GM12874 (cell line): Measurements from ENCODE around the gene TM7SF3.

Experiments
- TF ChIP-seq, protein P1 (sequence below): IDR thresholded peaks from 2 replicates; pipeline ENCODE4 v1.5.1; 2011; ENCODE audit warnings: low read depth, mild to moderate bottlenecking, control low read depth, low read length, moderate library complexity; ENCODE audit not compliant: insufficient read depth

Gene TM7SF3

DNA sequence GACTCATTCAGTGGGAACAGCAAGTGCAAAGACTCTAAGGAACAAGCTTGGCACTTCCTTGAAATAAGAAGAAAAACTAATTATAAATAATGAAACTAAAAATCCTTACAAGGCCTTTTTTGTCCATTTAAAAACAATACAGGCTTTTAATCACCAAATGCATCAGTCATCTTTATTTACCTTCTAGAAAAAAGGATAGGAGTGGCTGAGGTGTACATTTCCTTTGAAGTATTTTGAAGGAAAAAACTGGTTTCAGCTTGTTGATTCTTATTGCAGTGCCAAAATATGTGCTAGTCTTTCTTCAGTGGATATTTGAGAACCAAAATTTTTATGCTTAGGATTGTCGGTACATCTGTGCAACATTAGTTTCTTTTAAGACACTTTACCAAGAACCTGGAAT is 38.0 kb upstream of the TM7SF3 start:
- TF ChIP-seq, protein P1, sequence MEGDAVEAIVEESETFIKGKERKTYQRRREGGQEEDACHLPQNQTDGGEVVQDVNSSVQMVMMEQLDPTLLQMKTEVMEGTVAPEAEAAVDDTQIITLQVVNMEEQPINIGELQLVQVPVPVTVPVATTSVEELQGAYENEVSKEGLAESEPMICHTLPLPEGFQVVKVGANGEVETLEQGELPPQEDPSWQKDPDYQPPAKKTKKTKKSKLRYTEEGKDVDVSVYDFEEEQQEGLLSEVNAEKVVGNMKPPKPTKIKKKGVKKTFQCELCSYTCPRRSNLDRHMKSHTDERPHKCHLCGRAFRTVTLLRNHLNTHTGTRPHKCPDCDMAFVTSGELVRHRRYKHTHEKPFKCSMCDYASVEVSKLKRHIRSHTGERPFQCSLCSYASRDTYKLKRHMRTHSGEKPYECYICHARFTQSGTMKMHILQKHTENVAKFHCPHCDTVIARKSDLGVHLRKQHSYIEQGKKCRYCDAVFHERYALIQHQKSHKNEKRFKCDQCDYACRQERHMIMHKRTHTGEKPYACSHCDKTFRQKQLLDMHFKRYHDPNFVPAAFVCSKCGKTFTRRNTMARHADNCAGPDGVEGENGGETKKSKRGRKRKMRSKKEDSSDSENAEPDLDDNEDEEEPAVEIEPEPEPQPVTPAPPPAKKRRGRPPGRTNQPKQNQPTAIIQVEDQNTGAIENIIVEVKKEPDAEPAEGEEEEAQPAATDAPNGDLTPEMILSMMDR = no peak

DNA sequence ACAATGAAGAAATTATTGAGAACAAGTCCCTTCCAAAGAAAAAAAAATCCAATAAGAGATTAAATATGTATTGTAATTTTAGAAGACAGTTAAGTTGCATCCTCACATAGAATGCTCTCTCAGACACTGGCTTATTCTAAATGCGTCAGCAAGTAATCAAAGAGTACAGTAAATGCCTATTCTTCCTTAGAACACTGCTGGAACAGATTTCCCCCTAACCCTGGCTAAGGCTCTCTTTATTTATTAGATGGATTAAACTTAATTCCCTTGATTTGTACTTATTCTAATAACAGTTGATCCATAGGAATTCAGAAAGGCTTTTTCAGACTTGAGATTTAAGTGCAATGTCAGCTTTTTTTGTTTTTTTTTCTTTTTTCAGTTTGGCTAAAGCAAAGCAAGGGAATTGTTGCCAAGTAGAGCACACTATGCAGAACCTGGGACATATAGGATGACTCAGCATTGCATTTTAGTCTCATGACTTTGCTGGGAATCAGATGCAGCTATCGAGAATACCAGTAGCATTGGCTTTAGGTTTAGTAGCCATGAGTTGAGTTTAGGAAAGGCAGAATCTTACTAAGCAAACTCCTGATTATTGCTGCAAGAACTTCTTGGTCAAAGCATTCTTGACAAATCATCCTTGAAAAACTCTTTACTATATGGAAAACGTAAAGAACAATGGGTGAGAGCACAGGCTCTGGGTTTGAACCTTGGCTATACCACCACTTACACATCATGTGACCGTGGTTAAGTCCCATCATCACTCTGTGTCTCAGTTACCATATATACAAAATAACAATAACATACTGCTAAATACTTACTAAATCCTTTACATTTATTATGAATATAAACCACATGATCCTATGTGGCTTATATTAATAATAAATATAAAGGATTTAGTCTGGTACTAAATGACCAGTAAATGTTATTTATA is 34.9 kb upstream of the TM7SF3 start:
- TF ChIP-seq, protein P1 = no peak

DNA sequence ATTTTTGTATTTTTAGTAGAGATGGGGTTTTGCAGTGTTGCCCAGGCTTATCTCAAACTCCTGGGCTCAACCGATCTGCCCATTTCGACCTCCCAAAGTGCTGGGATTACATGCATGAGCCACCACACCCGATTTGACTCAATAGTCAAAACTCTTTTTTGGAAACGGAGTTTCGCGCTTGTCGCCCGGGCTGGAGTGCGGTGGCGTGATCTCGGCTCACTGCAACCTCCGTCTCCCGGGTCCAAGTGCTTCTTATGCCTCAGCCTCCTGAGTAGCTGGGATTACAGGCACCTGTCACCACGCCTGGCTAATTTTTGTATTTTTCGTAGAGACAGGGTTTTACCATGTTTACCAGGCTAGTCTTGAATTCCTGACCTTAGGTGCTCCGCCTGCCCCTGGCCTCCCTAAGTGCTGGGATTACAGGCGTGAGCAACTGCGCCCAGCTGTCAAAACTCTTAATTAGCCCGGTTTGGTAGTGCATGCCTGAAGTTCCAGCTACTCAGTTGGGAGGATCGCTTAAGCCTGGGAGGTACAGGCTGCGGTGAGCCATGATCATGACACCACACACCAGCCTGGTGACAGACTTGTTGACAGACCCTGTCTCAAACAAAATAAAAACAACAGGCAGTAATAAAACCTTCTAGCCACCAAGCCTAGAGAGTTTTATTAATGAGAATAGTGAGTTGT is 20.6 kb upstream of the TM7SF3 start:
- TF ChIP-seq, protein P1 = no peak

DNA sequence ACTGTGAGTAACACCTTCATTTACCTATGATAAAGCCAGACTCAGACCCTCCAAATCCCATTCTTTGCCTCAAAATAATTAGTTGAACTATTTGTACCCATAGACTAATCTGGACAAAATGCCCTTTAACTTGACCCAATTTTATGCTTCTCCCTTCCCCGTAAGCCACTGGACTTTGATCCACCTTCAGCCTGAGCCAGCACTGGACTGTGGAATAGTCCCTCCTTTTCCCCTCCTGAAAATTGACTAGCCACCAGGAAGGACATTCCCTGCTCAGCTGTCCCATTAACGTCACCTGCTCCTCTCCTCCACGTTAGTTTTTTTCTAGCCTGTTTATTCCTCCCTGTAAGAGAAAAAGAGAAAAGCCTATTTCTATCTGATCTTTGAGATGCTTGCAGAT is 18.5 kb upstream of the TM7SF3 start:
- TF ChIP-seq, protein P1 = no peak

DNA sequence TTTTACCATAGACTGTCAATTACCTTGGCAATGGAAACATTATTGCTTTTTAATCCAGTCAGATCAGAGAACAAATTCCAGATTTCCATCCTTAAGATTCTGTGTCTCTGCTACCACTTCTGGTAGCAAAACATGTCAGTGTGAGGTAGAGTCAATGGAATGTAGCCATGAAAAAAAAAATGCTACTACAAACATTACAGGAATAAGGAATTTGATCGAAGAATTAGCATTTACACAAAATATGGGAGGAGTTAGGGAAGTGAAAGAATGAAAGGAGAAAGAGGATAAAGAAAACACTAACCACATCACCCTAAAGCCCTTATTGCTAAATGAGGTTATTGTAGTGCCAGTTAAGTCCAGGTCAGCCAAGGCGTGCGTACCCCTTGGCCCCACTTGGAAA is 17.3 kb upstream of the TM7SF3 start:
- TF ChIP-seq, protein P1 = no peak

DNA sequence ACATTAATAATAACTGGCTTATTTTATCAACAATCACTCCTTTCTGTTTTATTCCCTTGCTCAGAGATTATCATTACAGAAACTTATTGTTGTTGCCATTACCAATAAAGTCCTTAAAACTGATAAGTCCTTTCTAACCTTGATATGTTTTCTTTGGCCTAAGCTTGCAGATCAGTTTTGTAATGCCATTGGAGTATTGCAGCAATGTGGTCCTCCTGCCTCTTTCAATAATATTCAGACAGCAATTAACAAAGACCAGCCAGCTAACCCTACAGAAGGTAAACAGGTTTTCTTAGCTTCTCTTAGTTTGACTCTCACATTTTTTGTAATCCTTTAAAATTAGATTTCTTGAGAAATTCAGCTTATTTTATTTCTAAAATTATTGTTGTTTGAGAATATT is 12.1 kb upstream of the TM7SF3 start:
- TF ChIP-seq, protein P1 = no peak

DNA sequence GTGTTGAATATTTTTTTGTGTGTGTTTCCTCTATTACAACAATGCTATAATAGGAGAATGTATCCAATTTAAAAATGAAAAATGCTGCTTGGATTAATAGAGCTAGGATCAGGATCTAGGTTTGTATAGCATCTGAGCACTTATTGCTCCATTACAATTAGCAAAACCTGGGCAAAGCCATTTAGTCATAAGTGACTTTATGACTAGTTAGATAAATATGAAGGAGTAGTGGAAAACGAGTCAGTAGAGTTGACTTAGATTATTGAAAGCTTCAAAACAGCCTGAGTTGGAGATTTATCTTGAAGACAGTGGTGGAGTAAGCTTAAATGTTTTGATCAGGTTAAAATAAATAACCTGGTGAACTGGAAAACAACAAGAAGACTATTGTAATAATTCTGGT is 10.9 kb upstream of the TM7SF3 start:
- TF ChIP-seq, protein P1 = no peak
